Stomach (tissue), 4 donors: Measurements from ENCODE around the gene CCDC178.

Experiments
- CTCF ChIP-seq, 7 experiments: fragments of 450-650 bp in 4 of 7; fragments of 200-600 bp in 3 of 7; sonication (generic) in 3 of 7; IDR thresholded peaks; one replicate each; pipeline ENCODE4 v1.5.1; 2016 to 2019; ENCODE audit warnings: antibody characterized with exemption in 7 of 7, control low read depth in 2 of 7, mild to moderate bottlenecking in 1 of 7
- POLR2A ChIP-seq, 4 donors: fragments of 450-650 bp; IDR thresholded peaks; one replicate each; pipeline ENCODE4 v1.6.1; 2016; ENCODE audit warnings: antibody characterized with exemption in 4 of 4, control low read depth in 2 of 4, mild to moderate bottlenecking in 1 of 4, moderate library complexity in 1 of 4
- POLR2AphosphoS5 ChIP-seq, 3 donors: sonication (generic); formaldehyde crosslinking; IDR thresholded peaks; one replicate each; pipeline ENCODE4 v1.6.1; 2016; ENCODE audit warnings: antibody characterized with exemption in 3 of 3

- TF ChIP-seq POLR2A (IDR thresholded peaks at IDR 0.05): no peak
- no peak for TF ChIP-seq POLR2AphosphoS5 (IDR thresholded peaks at IDR 0.05)
- TF ChIP-seq CTCF (IDR thresholded peaks at IDR 0.05): peak in 3 of 7 experiments; percentile 15 to 42 (median 40)
These were observed 239.0 kb downstream of the CCDC178 start for GRCh38 chr18:33201509-33201926.
